Dermis microvascular lymphatic vessel endothelial cell (primary cell): ENCODE data around the gene CCDC6. TPM values are rescaled to one million over a fixed set of nuclear protein-coding genes. Genes with fewer than 3 reads are reported as not detected.
A peak's percentile ranks its signal among the peaks of the same experiment; 100 is the strongest.
"Not testable (repeated sequence)": the region's sequence is repeated elsewhere in the genome, so short reads cannot be mapped to it uniquely, and the experiment has no call there.

ENCODE experiments used
- DNase-seq, 2 donors: peaks; one replicate each; pipeline versions ENCODE4 v3.0.0 to v3.0.0-alpha.2; 2010; ENCODE audit warnings: low read depth in 2 of 2
- total RNA-seq: library from RNA; depleted of rRNA; stranded (reverse); fragments of >200 nt; gene quantifications from 2 replicates; pipeline ENCODE4 v1.2.1, GENCODE V29; 2014

Gene CCDC6
- total RNA-seq, 1 donor from 2014 or later, result 16.4 TPM

DNA sequence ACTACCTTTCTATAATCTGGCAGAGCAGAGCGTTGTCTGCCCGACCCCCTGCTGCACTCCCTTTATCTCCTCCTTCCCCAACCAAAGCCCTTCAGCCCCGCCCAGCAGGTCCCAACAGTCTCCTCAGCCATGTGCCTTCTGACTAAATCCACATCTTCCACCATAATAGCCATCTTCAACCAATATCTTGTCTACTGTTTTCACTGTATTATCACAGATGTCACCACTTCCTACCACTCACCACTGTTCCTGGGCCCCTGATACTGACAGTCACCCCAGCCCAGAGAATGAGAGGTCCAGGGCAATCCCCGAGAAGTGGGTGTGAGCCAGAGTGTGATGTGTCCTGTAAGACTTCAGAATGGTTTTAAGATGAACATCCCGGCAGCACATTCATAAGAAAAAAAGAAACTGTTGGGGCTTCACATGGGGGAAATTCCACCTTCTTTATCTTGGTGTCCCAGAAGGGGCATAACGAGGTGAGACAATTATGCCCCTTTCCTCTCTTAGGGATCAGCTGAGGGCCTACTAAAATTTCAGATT is 25.3 kb downstream of the CCDC6 start:
- DNase-seq, result no peak

DNA sequence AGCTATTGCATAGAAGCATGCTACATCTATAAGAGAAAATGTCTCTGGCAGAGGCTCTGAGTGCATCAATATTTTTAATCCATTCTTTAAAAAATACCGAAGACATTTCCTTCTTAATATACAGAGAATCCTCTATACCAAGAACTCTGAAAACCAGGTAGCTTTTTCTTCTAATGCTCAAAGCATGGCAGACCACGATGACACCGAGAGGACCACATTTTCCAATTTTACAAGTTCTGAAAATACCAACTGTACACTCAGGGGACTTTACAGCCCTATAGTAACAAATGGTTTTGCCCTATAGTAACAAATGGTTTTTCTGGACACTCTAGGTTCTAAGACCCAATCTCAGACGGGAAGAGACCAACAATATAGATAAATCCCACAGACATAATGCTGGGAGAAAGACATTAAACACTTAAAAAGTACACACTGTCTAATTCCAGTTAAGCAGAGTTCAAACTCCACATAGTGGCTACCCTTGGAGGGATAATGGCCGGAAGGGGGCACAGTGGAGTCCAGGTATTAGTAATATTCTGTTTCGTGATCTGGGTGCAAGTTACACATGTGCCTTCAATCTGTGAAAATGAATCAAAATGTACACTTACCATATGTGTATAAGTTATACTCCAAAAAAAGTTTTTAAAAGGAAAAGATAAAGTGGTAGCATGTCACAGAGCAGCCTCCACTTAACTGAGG is 26.2 kb downstream of the CCDC6 start:
- DNase-seq, result no peak

DNA sequence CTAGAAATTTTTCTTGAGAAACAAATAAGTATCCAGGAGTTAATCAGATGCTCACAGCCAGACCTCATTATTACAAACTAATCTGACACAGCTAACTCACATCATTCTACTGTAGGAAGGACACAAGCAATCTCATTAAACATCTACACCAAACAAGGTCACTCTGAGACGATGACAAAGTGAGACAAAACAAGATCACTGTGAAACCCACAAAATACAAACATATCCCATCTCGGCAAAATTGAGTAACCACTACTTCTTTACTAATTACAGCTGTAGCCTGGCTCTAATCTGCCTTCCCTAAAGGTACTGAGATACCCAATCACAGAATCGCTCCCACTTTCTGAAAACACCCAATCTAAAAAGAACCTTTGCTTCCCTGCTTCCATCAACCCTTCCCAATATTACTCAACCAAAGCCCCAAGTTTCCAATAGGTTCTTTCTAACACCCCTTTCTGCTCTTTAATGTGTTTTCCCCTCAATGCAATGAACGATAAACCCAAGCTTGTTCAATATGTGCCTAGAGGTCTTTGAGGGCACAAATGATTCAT is 26.9 kb downstream of the CCDC6 start:
- DNase-seq, result no peak

DNA sequence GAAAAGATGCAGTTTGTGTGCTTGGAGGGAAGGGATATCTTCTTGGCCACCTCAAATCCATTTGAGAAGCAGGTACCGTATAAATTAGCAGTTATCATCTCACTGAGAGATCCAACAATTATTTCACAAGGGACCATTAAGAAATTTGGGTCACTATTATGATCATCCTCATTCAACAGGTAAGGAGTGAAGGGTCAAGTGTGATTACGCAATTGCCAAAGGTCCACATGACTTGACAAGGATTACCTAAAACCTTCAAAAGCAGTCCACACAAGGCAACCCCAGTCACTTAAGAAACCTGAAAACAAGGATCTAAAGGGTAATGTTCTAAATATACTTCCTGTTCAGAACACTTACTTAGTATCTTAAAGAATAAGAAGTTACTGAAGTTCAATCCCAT is 27.4 kb downstream of the CCDC6 start:
- DNase-seq, result no peak

DNA sequence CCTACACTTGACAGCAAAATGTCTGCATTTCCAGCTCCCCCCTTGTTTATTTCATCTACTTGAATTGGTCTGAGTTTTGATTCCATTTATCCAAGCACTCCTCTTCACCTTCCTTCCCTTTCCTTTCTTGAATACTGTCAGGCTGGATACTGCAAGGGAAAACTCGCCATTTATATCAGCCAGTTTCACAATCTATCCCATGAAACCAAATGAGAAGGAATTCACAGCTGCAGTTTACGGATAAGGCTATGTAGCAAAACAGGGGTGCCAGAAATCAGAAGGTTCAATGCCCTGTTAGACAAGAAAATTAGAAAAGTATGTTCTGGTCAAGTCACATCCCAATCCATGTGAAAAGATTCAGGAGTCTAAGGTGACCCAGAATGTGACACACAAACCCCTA is 28.1 kb downstream of the CCDC6 start:
- no peak for DNase-seq

DNA sequence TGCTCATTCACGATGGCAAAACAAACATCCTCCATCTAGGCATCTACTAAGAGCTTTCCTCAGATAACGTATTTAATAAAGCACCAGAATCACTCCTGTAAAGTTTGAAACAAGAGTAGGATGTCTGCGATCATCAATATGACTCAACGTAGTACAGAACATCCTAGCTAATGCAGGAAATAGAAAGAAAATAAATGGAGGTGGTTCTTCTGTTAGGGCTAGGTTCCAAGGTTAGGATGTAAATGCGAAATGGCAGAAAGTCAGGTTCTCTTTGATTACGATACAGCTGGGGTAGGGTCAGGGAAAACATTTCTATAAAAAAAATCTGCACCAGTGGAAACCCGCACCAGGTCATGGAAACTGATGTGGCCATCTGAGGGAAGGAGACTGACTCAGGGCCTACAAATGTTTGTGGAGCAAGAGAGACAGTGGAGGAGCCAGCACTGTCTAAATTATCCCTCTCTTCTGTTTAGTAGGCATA is 29.1 kb downstream of the CCDC6 start:
- peak; percentile 31 to 39 for DNase-seq

DNA sequence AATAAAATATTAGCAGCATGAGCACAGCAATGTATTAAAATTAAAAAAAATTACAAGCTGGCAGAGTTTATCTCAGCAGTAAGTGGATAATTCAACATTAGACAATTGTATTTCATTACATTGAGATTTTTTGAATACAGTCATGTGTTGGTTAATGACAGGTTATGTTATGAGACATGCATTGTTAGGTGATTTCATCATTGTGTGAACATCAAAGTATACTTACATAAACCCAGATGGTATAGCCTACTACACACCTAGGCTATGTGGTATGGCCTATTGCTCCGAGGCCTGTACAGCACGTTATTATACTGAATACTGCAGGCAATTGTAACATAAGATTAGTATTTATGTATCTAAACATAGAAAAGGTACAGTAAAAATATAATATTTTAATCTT is 29.7 kb downstream of the CCDC6 start:
- no peak for DNase-seq

DNA sequence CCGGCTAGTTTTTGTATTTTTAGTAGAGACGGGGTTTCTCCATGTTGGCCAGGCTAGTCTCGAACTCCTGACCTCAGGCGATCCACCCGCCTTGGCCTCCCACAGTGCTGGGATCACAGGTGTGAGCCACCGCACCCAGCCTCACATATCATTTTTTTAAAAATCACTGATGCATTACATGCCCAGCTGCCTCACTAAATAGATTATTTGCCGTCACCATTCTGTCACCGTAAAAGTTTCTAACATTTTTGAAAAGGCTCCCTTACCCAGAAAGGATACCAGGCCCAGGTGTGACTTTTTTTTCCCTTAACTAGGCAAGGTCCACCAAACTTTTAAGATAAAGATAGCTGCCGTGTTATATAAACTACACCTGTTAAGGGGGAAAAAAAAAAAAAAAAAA is 30.1 kb downstream of the CCDC6 start:
- not testable (repeated sequence) for DNase-seq

DNA sequence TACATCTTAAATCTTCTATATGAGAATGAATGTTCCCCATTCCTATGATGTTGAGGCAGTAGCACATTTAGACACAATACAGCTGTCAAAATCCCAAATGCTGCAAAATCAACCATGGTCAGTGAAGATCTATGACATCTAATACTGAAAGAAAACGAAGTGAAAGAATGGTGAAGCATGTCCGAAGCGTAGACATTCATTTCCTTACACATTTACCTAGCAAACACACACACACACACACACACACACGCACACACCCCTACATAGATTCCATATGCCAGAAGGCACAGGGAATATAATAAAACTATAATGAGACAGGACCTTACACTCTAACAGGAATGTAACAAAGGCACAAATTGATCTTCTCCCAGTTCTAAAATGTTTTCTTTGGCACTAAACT is 32.5 kb downstream of the CCDC6 start:
- DNase-seq, result peak in 1 of 2 donors; percentile 20

DNA sequence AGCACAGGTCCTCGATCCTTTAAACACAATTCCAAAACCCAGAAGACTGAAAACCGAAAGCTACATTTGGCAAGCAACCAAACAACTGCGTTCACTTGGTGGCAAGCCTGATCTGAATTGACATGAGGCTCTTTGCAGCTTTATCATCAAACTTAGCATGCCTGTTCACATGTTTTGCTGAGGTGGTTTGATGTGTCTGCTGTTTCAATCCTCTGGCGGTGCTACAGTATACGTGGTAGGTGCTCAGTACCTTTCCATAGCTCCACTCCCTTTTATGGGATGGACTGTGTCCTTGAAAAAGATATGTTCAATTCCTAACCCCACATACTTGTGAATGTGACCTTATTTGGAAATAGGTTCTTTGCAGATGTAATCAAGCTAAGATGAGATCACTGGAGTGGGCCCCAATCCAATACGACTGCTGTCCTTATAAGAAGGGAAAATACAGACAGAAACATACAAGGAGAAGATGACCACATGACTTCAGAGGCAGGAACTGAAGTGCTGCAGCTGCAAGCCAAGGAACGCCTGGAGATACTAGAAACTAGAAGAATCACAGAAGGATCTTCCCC is 33.4 kb downstream of the CCDC6 start:
- DNase-seq, result peak in 1 of 2 donors; percentile 58

DNA sequence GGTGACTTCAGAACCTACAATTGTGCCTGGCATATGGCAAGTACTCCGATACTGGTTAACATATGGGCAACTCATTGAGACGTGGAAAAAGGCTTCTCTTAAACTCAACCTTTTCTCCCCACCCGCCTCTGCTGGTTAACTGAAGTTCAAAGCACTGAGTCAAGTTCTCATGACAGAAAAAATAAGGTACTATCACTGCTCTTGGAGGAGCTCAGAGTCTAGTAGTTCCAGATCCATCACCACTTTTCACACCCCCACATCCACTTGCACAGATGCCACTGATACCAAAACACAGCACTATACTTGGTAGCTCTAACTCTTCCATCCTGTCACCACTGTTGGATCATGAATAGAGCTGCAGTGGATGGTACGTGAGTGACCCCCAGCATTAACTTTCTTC is 36.2 kb downstream of the CCDC6 start:
- no peak for DNase-seq

DNA sequence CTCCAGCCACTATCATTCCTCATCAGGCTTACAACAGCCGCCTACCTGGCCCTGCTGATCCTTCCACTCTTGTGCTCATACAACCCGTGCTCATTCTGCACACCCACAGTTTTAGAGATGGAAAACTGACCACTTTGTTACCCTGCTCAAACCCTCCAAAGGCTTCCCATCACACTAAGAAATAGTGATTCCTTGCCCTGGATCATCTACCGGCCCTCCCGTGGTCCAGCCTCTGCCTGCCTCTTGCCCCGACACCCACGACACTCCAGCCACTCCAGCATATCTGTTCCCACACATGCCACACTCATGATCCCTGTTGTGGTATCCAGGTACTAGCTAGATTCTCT is 36.8 kb downstream of the CCDC6 start:
- DNase-seq, result no peak

DNA sequence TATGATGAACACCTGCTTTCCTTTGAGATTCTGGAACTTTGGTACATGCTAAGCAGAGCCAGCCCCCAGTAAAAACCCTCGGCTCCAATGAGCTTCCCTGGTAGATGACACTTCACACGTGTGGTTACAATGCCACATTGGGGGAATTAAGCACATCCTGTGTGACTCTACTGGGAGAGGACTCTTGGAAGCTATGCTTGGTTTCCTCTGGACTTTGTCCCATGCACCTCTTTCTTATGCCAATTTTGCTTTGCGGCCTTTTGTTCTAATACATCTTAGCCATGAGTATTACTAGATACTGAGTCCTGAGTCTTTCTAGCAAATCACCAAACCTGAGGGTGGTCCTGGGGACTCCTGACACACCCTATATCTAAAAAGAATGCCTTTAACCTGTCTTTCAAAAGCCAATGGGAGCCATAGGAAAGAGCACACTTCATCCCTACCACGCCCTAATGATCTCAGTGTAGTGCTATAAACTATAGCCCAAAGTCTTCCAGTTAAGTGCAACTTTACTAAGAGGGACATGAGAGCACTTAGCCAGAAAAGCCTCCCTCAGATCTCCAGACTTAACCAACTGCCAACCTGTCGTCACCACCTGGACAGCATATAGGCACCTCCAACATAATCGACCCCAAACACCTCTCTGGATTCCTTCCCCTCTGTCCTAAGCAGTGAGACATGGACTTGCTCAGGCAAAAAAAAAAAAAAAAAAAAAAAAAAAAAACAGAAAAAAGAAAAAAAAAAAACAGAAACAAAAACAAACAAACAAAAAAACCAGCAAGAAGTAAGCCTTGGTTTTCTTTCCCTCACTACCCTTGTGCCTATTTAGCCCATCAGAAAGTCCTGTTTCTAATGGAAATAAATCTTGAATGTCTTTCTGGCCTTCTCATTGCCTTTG is 37.4 kb downstream of the CCDC6 start:
- no peak for DNase-seq

DNA sequence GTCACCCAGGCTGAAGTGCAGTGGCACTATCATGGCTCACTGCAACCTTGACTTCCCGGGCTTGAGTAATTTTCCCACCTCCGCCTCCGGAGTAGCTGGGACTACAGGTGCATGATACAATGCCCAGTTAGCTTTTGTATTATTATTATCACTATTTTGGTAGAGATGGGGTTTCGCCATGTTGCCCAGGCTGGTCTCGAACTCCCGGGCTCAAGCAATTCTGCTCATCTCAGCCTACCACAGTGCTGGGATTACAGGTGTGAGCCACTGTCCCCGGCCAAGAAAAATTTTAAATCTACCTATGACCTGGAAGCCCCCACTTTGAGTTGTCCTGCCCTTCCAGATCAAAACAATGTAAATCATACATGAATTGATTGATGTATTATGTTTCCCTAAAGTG is 38.8 kb downstream of the CCDC6 start:
- no peak for DNase-seq

DNA sequence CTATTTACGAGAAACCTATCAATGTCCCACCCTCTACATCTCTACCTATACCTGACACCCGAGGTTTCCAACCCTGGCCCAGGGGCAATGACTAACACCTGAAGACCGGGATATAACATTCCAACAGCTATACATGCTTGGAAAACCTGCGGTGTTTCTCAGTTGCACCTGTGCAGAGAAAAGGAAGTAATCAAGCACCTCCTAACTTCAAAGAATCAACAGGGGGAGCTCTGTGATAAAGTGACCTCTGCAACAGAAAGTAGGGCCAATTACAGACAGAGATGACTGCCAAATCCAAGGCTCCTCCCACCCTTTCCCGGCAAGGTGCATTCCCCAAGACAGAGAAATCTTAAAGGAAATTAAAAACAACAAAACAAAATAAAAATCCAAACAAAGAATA is 41.3 kb downstream of the CCDC6 start:
- DNase-seq, result peak in 1 of 2 donors; percentile 22

DNA sequence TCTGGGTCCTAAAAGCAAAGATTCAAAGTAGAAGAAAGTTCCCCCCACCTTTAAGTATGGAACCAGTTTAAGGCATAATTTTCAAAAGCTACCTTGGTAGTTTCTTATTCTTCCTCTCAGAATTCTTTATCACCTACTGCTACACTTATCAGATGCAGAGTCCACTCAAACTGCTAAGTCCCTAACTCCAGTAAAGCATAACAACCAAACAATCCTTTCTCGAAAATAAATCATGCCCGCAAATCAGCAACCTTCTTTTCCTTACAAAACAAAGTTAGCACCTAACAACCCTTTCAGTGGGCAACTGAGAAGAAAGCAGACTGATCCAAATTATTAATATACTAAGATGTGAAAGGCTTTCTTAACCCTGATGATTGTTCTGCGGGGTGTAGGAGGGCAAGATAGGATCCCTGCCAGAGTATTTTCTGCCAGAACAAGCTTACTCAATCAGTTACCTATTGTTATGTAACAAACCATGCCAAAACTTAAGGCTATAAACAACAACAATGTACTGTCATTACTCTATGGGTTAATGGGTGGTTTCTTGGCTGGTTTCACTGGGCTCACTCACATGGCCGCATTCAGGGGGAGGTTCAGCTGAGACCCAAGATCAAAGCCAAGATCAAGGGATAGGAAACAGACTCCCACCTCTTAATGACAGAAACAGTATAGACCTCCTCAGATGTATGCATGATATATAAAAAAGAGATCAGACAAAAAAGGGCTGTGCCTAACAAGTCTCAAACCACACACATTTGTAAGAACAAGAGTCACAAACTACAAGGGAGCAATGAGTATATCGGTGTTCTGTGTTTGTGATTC is 42.0 kb downstream of the CCDC6 start:
- DNase-seq, result no peak

DNA sequence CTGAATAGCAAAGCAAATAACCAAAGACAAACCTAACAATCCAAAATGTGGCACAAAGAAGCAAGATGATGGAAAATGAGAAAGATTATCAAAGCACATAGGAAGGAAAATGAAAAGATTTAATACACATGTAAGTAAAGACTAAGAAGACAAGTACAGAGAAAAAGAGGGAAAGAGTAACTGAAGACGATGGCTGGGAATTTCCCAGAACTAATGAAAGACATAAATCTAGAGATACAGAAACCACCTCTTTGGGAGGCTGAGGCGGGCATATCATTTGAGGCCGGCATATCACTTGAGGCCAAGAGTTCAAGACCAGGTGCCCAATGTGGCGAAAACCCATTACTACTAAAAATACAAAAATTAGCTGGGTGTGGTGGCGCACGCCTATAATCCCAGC is 46.8 kb downstream of the CCDC6 start:
- DNase-seq, result no peak

DNA sequence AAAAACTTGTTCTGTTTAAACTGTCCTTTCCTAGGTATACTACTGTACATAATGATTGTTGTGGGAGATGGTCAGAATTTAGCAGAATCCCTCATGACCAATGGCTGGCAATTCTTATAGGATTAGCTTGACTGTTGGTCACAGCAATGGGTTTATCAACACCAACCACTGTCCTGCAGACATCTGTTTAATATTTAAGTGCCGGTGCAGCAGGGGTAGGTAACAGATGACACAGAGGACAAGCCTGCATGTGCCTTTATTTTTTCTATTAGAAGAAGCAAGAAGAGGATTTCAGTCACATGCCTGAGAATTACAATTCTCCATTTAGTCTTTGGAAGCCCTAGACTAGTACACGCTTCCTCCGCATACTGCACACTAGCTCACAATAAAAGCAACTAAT is 48.4 kb downstream of the CCDC6 start:
- no peak for DNase-seq

DNA sequence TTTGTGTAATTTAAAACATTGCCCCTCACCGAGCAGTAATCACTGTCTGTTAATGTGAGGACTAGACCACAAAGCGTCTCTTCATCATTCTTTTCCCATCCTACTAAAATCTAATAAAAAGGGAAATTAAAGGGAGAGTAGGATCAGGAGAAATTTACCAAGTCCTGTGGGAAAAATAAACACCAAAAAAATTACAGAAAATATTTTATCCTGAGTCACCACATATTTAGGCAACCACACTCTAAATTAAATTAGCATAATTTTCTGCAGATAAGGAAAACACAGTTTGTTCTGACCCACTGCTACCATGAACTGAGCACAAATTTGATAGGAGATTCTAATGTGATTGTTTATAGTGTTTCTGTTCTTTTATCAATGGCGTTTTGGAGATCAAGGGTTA is 49.3 kb downstream of the CCDC6 start:
- no peak for DNase-seq

DNA sequence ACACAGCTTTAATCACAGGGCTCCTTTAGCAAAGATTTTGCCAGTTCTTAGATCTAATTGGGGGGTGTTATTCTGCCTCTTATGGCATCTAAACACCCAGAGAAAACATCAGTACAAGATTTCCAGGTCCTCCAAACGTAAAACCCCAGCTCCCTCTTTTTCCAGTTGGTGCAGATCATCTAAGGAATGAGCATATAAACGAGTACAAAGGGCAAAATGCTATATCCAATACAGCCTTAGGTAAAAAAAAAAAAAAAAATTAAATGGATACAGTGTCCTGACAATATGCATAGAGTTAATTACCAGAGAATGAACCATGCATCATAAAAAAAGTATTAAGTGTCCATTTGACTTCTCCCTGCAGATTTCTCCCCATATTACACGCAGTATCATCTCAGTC is 50.3 kb downstream of the CCDC6 start:
- no peak for DNase-seq

DNA sequence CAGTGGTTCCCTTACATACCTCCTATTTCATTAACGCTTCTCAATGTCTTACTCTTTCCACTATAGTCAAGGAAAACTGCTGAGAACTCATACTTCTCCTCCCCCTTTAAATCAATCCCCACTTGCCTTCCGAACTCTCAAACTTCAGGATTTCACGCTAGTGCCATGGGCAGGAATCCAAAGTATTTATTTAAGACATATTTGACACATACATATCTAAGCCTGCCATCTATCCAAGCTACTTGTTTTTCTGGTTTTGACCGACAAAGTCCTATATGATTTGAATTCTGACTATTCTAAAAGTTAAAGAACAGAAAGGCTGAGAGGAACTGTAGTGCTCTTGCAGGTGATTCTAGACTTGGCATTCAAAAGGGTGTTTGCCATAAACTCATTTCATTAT is 51.8 kb downstream of the CCDC6 start:
- no peak for DNase-seq
